ENCODE data around the gene NOTCH1.
A peak's percentile ranks its signal among the peaks of the same experiment; 100 is the strongest.

Gene NOTCH1

DNA sequence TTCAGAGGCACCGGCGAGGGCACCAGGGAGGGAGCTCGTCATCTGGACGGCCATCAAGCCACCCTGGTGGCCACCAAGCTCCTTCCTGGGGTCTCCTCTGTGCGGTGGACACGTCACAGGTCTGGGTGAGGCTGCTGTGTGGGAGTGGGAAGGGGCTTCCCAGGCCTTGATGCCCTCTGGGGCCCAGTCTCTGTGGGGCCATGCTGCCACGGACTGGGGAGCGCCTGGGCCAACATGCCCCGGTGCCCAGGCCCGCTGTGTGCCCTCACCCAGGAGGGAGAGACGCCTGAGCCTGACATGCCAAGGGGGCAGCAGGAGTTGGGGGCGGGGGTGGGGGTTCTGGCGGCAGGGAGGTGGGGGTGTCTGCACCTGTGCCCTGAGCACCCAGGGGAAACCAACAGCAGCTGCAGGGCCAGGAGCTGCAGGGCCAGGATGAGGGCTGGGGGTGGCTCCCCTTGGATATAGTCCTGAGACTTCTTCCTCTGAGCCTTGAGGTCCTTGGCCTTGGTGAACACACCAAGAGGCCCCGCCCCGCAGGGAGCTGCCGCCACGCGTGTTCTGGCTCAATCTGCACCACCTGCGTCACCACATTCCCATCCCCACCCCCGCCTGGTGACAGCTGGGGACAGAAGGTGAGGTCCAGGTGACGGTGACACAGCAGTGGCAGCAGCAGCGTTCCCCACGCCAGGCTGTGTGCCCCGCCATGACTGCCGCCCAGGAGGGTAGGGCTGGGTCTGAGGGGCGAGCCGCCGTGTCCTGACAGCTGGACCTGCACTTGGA, 47.7 kb downstream of the NOTCH1 start:
- DNase-seq = no peak

DNA sequence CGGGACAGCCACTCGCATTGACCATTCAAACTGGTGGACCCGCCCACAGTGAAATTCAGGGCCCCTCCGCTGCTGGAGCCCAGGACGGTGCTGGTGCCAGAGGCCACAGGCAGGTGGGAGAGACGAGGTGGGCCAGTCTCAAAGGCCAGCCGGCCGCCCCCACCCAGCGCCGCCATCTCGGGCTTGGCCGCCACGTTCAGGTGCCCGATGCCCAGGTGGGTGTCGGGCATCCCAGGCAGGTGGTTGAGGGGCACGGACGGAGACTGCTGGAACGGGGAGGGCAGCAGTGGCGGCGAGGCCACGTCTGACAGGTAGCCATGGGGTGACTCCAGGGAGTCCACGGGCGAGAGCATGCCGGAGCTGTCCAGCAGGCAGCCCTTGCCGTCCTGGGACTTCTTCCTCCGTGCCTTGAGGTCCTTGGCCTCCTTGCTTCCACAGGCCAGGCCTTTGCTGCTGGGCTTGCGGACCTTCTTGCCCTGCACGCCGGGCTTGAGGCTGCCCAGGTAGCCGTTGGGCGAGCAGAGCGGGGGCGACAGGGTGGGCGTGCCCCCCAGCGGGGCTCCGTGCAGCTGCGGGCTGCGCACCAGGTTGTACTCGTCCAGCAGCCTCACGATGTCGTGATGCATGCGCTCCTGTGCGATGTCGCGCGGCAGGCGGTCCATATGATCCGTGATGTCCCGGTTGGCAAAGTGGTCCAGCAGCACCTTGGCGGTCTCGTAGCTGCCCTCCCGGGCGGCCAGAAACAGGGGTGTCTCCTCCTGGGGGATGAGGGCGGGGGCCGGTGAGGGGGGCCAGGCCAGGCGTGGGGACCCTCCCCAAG, 48.8 kb downstream of the NOTCH1 start:
- DNase-seq = no peak

DNA sequence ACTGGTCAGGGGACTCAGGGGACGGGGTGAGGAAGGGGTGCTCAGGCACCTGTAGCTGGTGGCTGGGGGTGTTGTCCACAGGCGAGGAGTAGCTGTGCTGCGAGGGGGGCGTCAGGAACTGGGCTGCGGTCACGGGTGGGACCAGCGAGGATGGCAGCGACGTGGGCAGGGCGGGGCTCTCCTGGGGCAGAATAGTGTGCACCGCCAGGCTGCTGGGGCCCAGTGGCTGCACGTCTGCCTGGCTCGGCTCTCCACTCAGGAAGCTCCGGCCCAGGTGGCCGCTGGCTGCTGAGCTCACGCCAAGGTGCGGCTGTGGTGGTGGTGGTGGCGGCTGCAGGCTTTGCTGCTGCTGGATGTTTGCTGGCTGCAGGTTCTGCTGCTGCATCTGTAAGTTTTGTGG, 49.7 kb downstream of the NOTCH1 start:
- no peak for DNase-seq

DNA sequence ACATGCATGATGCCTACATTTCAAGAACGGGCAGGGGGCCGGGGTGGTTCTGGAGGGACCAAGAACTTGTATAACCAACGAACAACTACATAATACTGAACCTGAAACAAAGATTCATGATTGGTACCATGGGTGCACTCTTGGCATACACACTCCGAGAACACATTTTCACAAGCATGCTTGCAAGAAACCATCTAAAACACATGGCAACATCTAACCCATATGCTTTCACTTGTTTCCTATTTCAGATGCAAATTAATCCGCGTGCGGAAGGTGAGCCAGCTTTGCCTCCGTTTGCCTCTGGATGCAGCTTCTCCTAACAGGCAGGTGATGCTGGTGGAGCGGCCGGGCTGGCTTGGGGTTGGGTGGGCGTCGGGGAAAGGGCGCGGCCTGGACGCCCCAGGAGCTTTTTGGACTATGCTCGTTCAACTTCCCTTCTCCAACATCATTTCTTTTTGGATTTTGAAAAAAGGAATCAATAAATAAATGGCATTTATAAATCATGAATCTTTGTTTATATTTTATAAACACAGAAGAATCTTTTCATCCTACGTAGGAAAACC, 50.5 kb downstream of the NOTCH1 start:
- no peak for DNase-seq

DNA sequence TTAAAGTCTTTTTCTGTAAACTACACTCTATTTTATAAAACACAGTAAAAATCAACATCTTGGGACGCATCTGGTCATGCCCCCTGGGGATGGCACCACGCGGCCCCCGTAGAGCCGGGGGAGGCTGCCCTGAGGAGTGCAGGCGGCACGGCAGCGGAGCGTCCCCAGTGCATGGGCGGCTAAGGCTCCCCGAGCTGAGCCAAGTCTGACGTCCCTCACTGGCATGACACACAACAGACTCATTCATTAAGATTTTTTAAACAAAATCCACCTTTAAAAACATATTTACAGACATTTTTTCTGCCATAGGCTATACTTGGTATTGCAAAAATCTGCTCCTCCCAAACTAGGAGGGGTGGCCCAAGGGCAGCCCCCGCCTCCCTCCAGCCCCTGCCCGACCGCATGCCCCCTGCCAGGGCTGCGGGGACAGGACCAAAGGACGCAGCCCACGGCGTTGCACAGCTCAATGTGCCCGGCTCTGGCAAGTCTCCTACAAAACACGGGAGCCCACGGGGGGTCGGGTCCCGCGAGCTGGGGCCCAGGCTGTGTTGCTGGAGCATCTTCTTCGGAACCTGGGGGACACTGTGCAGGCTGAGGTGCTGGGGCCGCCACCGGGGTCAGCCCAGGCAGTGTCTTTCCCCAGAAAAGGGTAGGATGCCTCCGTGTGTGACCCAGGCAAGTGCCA, 51.2 kb downstream of the NOTCH1 start:
- no peak for DNase-seq

DNA sequence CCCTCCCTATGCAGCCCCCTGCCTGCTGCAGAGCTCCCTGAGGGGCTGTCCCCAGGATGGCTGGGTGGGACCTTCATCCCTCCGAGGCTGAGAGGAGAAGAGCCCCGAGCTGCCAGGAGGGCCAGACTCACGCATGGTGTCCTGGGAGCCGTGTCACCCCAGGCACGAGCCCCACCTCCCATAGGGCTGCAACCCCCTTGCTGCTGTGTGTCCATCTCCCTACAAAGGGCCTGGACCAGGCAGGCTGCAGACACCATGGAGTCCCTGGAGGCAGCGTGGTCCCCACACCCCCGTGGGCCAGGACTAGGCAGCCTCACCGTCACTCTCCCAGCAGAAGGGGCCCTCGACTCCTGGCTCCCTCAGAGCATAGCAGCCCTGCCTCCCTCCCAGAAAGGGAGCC, 51.8 kb downstream of the NOTCH1 start:
- no peak for DNase-seq

DNA sequence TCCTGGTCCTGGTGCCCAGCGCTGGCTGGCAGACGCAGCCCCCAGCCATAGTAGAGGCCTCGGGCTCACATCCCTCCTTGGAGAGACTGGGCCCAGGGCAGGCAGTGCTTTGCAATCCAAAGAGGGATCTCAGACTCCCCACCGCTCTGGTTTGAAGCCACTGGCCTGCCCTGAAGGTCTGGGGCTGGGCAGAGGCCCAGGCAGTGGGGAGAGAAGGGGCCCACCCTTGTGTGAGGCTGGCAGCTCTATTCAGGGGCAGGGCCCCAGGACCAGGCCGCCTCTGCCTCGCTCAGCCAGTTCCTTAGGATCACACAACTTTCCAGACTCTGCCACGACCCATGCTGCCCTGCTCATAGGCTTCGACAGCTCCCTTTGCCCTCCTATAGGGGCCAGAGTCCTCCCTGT, 52.3 kb downstream of the NOTCH1 start:
- no peak for DNase-seq

DNA sequence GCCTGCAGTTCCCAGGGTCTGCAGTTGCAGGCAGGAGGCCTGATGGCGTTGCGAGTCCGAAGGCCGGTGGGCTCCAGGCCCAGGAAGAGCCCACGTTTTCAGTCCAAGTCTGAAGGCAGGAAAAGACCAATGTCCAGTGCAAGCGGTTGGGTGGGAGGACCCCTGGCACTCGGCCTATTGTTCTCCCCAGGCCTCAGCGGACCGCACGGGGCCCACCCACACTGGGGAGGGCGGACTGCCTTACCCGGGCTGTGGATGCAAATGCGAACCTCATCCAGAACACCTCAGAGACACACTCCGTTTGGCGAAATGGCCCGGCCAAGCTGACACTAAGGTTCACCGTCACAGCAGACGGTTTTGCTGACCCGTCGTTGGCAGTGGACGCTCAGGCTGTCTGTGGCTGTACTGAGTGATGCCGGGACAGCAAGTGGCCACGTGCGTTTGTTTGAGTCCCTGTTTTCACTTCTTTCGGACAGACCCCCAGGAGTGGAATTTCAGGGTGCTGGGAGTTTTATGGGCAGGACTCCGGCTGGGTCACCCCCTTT, 52.8 kb downstream of the NOTCH1 start:
- no peak for DNase-seq

DNA sequence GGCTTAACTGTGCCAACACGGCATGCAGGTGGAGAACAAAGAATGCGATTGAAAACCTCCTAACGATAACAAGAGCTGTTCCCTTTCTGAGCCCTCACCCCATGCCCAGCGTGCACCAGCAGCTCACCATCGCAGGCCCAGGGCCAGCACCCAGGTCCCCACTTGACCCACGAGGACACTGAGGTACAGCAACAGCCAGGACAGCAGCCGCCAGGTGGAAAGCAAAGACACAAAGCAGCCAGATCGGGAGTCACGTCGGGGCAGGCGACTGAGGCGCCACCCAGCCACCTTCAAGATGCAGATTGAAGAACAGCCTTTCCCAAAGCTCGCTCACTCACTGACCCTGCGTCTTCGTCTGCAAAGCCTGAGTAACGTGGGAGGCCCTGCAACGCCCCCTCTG, 56.1 kb downstream of the NOTCH1 start:
- no peak for DNase-seq

DNA sequence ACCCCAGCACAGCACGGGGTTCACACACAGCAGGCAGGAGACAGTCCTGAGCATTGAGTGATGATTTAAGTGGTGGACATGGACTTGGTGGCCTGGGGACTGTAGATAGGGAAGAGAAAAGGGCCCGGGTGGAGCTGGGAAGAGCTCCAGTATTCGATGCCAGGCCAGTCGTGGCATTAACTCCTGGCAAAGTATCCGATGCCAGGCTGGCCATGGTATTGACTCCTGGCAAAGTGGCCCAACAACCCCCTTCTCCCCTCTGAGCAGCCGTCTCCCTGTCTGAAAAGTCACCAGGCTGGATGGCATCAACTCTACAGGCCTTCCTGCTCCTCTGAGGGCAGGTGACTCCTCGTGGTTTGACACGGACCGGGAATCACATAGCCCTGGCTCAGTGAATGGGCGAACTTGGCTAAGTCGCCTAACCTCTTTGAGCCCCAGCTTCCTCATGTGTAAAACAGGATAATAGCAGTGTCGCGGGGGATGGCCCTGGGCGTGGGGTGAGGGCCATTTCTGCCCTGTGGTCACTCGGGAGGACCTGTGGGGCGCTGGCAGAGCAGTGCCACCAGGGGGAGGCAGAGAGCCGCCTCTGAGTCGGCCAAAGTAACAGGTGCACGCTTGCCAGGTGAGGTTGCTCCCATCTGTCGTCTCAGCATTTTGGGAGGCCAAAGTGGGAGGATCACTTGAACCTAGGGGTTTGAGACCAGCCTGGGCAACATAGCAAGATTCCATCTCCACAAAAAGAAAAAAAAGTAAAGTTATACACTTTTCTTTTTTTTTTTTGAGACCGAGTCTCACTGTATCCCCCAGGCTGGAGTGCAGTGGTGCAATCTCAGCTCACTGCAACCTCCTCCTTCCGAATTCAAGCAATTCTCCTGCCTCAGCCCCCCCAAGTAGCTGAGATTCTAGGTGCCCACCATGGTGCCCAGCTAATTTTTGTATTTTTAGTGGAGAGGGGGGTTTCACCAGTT, 57.3 kb downstream of the NOTCH1 start:
- DNase-seq = peak in 1 of 2 experiments; percentile 8

DNA sequence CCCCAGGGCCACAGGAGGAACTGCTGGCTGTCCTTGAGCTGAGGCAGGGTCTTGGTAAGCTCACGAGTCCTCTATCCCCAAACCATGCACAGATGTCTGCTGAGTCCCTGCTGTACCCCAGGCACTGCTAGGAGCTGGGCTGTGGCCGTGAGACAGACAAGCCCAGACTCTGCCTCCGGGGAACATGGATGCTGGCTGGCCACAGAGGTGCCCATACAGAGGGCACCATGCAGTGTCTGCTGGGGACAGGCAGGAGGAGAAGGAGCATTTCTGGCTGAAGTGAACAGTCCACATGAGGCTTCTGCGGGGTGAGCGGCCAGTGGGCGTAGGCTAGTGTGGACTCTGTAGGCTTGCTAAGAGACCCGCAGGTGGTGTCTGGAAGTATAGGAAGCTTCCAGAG, 58.2 kb downstream of the NOTCH1 start:
- DNase-seq = no peak

DNA sequence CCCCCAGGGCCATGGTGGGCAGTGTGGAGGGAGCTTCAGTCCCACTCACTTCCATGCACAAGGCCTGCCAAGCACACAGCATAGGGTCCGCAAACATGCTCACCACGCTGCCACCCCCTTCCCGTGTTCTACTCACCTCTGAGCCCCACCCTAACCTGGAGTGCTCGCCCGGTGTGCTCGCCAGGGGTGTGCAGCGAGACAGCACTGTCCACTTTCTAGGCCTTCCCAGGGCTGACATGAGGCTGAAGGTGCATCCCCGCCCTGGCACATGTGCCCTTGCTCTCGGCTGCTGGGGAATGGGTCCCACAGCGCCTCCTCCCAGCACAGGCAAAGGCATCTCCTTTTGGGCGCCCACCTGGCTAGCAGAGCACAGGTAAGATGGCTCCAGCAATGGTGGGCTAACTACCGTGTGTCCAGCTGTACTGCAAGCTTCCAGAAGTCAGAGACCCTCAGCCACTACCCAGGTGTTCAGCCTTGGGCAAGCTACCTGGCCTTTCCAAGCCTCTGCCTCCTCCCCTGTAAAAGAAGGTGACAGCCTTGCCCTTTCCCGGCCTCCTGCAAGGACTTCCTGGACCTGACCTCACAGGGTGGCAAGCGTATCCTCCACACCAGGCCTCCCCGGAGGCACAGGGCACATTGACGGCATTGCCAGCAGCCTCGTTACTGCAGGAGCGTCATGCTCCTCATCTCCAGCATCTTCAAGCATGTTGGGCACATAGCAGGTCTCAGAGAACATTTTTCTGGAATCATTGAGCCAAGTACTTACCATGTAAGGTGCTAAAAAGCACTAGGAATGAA, 58.8 kb downstream of the NOTCH1 start:
- DNase-seq = no peak

DNA sequence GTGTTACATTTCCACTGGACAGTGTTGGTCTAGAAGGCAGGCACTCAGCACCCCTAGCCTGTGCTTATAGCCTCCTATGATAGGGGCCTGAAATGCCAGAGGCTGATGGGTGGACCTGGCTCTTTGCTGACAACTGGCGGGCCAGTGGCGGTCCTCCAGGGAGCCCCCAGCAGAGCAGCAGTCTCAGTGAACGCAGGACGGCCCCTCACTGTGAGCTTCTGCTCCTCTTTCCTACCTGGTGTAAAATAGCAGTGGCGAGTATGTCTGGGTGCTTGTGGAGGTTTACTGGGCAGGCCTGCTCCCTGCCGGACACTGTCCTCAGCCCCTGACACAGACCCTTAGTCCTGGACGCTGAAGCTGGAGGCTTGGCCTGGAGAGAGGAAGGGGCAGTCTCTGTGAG, 59.7 kb downstream of the NOTCH1 start:
- no peak for DNase-seq

DNA sequence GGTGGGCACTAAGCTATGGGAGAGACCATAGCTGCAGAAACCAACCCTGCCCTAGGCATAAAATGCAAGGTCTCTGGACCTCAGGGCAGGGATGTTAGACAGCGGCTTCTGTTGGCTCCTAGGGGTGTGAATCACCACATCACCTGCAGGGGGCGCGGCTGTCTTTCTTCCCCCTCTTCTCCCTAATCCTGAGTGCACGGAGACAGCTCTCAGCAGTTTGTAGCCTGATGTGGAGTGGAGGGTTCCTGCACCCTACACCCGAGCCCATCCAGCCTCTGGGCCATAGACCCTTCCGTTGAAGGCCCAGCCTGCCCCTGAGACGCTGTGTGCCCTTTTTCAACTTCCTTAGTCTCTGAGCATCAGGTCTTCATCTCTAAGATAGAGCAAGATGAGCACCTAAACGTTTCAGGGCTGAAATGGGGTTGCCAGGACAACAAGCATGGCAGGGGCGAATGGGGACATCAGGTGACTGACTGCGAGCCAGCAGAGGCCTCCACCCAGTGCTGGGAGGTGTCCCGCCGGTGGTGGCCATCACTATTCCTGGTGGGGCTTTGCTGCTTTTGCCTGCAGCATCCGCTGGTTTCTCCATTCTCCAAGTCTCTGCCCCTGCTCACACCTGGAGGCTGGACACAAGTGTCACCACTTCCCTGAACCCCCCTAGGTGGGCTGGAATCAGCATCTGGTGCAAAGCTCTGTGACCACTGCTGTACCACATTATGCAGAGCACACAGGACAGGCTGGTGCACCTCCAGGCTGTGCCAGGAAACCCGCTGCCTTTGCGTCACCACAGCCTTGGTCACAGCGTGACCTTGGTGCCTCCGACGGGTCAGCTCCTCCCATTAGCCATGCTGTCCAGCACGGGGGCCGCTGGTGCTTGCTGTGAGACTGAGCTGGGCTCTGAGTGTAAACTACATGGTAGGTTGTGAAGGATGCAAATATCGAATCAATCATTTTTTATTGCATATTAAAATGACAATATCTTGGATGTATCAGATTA, 60.5 kb downstream of the NOTCH1 start:
- peak; percentile 71 to 84 for DNase-seq

DNA sequence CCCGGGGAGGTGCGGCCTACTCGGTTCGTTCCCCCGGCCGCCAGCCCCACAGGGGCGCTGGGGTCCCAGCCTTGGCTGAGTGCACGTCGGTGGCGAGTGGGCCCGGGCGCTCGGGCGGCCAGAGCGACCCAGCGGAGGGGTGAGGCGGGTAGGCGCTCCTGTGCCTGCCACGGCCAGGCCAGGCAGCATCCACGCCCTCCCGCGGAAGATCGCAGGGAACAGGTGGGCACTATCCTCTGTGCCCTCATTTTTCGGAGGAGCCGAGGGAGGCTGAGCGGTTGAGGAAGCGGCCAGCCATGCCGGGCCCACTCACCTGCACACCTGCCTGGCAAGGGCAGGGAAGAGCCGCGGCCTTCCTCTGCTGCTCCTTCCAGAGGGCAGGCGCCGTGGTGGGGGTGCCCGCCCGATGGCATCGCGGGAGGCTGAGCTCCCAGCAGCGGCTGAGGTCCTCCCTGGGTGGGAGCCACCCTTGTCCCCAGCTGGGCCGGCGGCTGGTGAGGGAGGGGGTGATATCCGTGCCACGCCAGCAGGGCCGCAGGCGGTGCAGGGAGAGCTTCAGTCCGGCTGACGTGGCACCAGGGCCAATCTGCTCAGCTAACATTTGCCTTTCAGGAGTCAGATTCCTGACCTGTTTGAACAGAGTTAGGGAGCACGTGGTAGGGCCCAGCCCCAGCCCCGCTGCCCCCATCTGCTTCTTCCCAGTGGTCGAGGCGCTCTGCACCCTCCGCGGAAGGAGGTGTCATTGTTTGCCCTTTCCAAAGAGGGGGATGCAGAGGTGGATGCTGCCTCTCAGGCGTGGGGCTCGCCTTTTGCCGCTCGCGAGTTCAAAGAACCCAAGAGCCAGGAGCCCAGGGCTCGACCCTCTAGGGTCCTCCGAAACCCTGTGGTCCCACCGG, 61.4 kb downstream of the NOTCH1 start:
- no peak for DNase-seq

DNA sequence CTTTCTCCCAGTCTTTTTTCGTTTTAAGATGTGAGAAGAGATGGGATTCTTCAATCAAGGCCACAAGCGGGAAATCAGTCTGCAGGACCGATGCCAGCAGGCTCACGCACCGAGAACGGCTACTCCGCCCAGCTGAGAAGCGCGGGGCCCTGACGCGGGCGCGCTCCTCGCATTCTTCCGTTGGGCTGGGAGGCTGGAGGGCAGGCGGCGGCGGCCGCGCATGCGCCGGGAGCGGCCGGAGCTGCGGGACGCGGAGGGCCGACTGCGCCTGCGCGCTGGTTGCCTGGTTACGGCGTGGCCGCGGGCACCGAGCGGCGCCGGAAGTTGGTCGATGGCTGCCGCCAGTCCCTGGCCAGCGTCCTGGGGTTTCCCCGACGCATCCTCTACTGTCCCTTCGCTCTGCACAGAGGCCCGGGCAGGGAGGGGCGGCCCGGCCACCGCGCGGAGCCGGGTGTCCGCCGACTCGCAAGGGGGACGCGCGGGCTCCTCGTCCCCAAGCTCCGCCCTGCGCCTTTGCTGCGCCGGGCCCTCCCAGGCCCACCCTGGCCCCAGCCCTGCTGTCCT, 62.2 kb downstream of the NOTCH1 start:
- peak; percentile 72 to 75 for DNase-seq

DNA sequence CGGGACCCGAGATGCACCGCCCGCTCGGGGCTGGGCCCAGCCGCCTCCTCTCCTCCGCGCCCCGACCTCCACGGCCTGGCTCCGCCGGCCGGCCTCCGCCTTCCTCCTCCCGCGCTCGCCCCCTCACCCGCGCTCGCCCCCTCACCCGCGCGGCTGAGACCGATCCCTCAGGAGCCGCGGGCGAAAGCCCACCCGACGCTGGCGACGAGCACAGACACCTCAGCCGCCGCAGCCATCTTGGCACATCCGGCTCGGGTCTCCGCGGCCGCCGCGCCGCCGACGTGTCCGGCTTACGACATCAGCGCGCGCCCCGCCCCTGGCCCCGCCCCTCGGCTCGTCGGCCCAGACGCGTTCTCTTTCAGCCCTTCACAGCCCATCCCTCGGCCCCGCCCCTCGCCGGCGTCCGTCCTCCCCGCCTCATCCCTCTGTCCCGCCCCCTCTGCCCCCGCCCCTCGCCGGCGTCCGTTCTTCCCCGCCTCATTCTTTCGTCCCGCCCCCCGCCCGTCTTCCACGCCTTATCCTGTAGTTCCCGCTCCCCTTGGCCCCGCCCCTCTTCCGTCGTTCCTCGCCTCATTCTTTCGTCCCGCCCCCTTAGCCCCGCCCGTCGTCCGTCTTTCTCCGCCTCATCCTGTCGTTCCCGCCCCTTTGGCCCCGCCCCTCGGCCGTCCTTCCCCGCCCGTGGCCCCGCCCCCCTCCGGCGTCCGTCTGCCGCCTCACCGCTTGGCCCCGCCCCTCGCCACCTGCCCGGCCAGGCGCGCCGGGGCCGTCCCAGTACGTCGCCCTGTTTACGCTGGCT, 62.9 kb downstream of the NOTCH1 start, which contains the start of gene SEC16A:
TSS of gene SEC16A (minus strand) at position 248 of the 796 bp plus-strand sequence. CDS start 5,425 bp downstream, outside the sequence.
- peak; percentile 93 to 98 for DNase-seq
